Measurements from ENCODE around the gene GMNN.

Gene GMNN

GRCh38 chr6:24802271-24803059 lies 27.7 kb downstream of the GMNN start:
- no peak for DNase-seq

- no peak for DNase-seq
Measured at GRCh38 chr6:24807584-24807983, 32.8 kb downstream of the GMNN start.

- no peak for DNase-seq
Measured at GRCh38 chr6:24809728-24810127, 35.0 kb downstream of the GMNN start.

- no peak for DNase-seq
Measured at GRCh38 chr6:24818346-24818745, 43.6 kb downstream of the GMNN start.

GRCh38 chr6:24821860-24822444 lies 47.2 kb downstream of the GMNN start:
- DNase-seq: no peak

GRCh38 chr6:24822696-24823095 lies 48.0 kb downstream of the GMNN start:
- no peak for DNase-seq

- no peak for DNase-seq
Measured at GRCh38 chr6:24823185-24823584, 48.4 kb downstream of the GMNN start.

GRCh38 chr6:24824142-24824938 lies 49.6 kb downstream of the GMNN start:
- no peak for DNase-seq

GRCh38 chr6:24825130-24825630 lies 50.4 kb downstream of the GMNN start:
- DNase-seq: no peak

- no peak for DNase-seq
Measured at GRCh38 chr6:24827162-24827561, 52.4 kb downstream of the GMNN start.

- DNase-seq: no peak
Measured at GRCh38 chr6:24827970-24828369, 53.2 kb downstream of the GMNN start.

GRCh38 chr6:24829657-24830056 lies 54.9 kb downstream of the GMNN start:
- DNase-seq: no peak

GRCh38 chr6:24831771-24832716 lies 57.3 kb downstream of the GMNN start:
- DNase-seq: no peak

- DNase-seq: no peak
Measured at GRCh38 chr6:24832794-24833193, 58.1 kb downstream of the GMNN start.

GRCh38 chr6:24833711-24834386 lies 59.1 kb downstream of the GMNN start:
- no peak for DNase-seq
